Ectodermal cell (in vitro differentiated cells): Measurements from ENCODE around the gene CT47C1.

Experiments
- H3K27ac ChIP-seq: 2 replicates; pipeline ENCODE4 v1.7.0; 2013; ENCODE audit warnings: mild to moderate bottlenecking, low read depth, low read length; ENCODE audit not compliant: insufficient read depth, poor library complexity, severe bottlenecking
- H3K27me3 ChIP-seq: 2 replicates; pipeline ENCODE4 v1.7.0; 2013; ENCODE audit warnings: mild to moderate bottlenecking, low read length; ENCODE audit not compliant: insufficient read depth, control insufficient read depth, poor library complexity, severe bottlenecking
- H3K36me3 ChIP-seq: one replicate; pipeline ENCODE4 v1.7.0; 2013; ENCODE audit warnings: low read length; ENCODE audit not compliant: control insufficient read depth, insufficient read depth
- H3K4me1 ChIP-seq: one replicate; pipeline ENCODE4 v1.7.0; 2013; ENCODE audit warnings: low read length; ENCODE audit not compliant: control insufficient read depth, insufficient read depth
- H3K4me3 ChIP-seq: 2 replicates; pipeline ENCODE4 v1.7.0; 2013; ENCODE audit warnings: low read depth, low read length, control low read depth; ENCODE audit not compliant: insufficient read depth
- H3K9me3 ChIP-seq: 2 replicates; pipeline ENCODE4 v1.7.0; 2013; ENCODE audit warnings: mild to moderate bottlenecking, low read length, moderate library complexity; ENCODE audit not compliant: control insufficient read depth
- WGBS, 2 experiments: methylation state at CpG; one replicate each; pipeline ENCODE4 v1.1.7; 2013; ENCODE audit warnings: missing lambda C conversion rate in 2 of 2; 5-methylcytosine and 5-hydroxymethylcytosine counted together

Gene CT47C1

GRCh38 chrX:119042040-119042439, 30.8 kb upstream of the CT47C1 start:
- Histone ChIP-seq H3K4me3 (no peak overlapping the region), H3K27ac (no peak overlapping the region), H3K27me3 (no peaks in the 10 kb centered on the region), H3K4me1 (no peaks in the 10 kb centered on the region), H3K36me3 (no peaks in the 10 kb centered on the region), H3K9me3 (no peaks in the 10 kb centered on the region)
- 93 to 98% methylated on average over 3 of the region's 3 CpGs for WGBS, 2 experiments

- Histone ChIP-seq H3K27ac (no peak overlapping the region), H3K9me3 (no peaks in the 10 kb centered on the region), H3K4me1 (no peaks in the 10 kb centered on the region), H3K4me3 (no peak overlapping the region), H3K36me3 (no peaks in the 10 kb centered on the region), H3K27me3 (no peaks in the 10 kb centered on the region)
- WGBS, 2 experiments: 83 to 100% methylated on average over 1 of the region's 1 CpG
These were observed 29.8 kb upstream of the CT47C1 start for GRCh38 chrX:119042996-119043395.

GRCh38 chrX:119045884-119046283, 26.9 kb upstream of the CT47C1 start:
- Histone ChIP-seq H3K4me1 (no peaks in the 10 kb centered on the region), H3K27me3 (no peaks in the 10 kb centered on the region)
- 84 to 85% methylated on average over 2 of the region's 2 CpGs for WGBS, 2 experiments

GRCh38 chrX:119055687-119056086, 17.1 kb upstream of the CT47C1 start:
- WGBS, 2 experiments: 46 to 65% methylated on average over 2 of the region's 2 CpGs
- H3K27me3 ChIP-seq: no peaks in the 10 kb centered on the region
- no peaks in the 10 kb centered on the region for H3K36me3 ChIP-seq
- no peak overlapping the region for H3K27ac ChIP-seq
- H3K4me1 ChIP-seq: no peaks in the 10 kb centered on the region
- no peak overlapping the region for H3K4me3 ChIP-seq
- H3K9me3 ChIP-seq: no peaks in the 10 kb centered on the region

More at GRCh38 chrX:119045884-119046283, 26.9 kb upstream of the CT47C1 start:
- Histone ChIP-seq H3K36me3 (no peaks in the 10 kb centered on the region), H3K27ac (no peak overlapping the region), H3K4me3 (no peak overlapping the region), H3K9me3 (no peaks in the 10 kb centered on the region)

- 46 to 52% methylated on average over 5 of the region's 6 CpGs for WGBS, 2 experiments
- no peak overlapping the region for H3K4me3 ChIP-seq
- H3K27ac ChIP-seq: no peak overlapping the region
These were observed 9.9 kb upstream of the CT47C1 start for GRCh38 chrX:119062750-119063374.

GRCh38 chrX:119063428-119063827, 9.4 kb upstream of the CT47C1 start:
- WGBS, 2 experiments: 91 to 94% methylated on average over 7 of the region's 7 CpGs
- no peak overlapping the region for H3K4me3 ChIP-seq

More at GRCh38 chrX:119062750-119063374, 9.9 kb upstream of the CT47C1 start:
- Histone ChIP-seq H3K27me3 (no peaks in the 10 kb centered on the region), H3K9me3 (no peaks in the 10 kb centered on the region), H3K4me1 (no peaks in the 10 kb centered on the region), H3K36me3 (no peaks in the 10 kb centered on the region)

GRCh38 chrX:119067023-119067739, 5.6 kb upstream of the CT47C1 start:
- WGBS, 2 experiments: 4 to 10% methylated on average over 7 of the region's 7 CpGs
- H3K4me1 ChIP-seq: no peaks in the 10 kb centered on the region

More at GRCh38 chrX:119063428-119063827, 9.4 kb upstream of the CT47C1 start:
- Histone ChIP-seq H3K4me1 (no peaks in the 10 kb centered on the region), H3K27me3 (no peaks in the 10 kb centered on the region), H3K9me3 (no peaks in the 10 kb centered on the region), H3K27ac (no peak overlapping the region), H3K36me3 (no peaks in the 10 kb centered on the region)

GRCh38 chrX:119069128-119069527, 3.7 kb upstream of the CT47C1 start:
- 100% methylated on average over 1 of the region's 1 CpG; no CpG with 5 or more reads in 1 of the 2 experiments for WGBS, 2 experiments

More at GRCh38 chrX:119067023-119067739, 5.6 kb upstream of the CT47C1 start:
- no peaks in the 10 kb centered on the region for H3K9me3 ChIP-seq
- no peak overlapping the region for H3K4me3 ChIP-seq
- H3K27ac ChIP-seq: no peak overlapping the region
- no peaks in the 10 kb centered on the region for H3K36me3 ChIP-seq
- H3K27me3 ChIP-seq: no peaks in the 10 kb centered on the region

GRCh38 chrX:119069762-119070161, 3.0 kb upstream of the CT47C1 start:
- WGBS, 2 experiments: 96 to 97% methylated on average over 1 of the region's 1 CpG
- no peak overlapping the region for H3K27ac ChIP-seq
- H3K36me3 ChIP-seq: no peaks in the 10 kb centered on the region
- no peak overlapping the region for H3K4me3 ChIP-seq
- no peaks in the 10 kb centered on the region for H3K9me3 ChIP-seq
- no peaks in the 10 kb centered on the region for H3K4me1 ChIP-seq
- no peaks in the 10 kb centered on the region for H3K27me3 ChIP-seq

More at GRCh38 chrX:119069128-119069527, 3.7 kb upstream of the CT47C1 start:
- Histone ChIP-seq H3K4me3 (no peak overlapping the region), H3K36me3 (no peaks in the 10 kb centered on the region), H3K27me3 (no peaks in the 10 kb centered on the region), H3K9me3 (no peaks in the 10 kb centered on the region), H3K27ac (no peak overlapping the region), H3K4me1 (no peaks in the 10 kb centered on the region)

- 80 to 88% methylated on average over 2 of the region's 2 CpGs for WGBS, 2 experiments
- H3K4me3 ChIP-seq: no peak overlapping the region
- no peaks in the 10 kb centered on the region for H3K4me1 ChIP-seq
- H3K27ac ChIP-seq: no peak overlapping the region
- H3K9me3 ChIP-seq: no peaks in the 10 kb centered on the region
- H3K36me3 ChIP-seq: no peaks in the 10 kb centered on the region
- no peaks in the 10 kb centered on the region for H3K27me3 ChIP-seq
These were observed 1.4 kb upstream of the CT47C1 start for GRCh38 chrX:119071381-119071780.
